Tibial nerve (tissue), 4 donors: ENCODE measurements around the gene IRX3. TPM values are rescaled to one million over a fixed set of nuclear protein-coding genes. Genes with fewer than 3 reads are reported as not detected.

Experiments used
- DNase-seq, 2 donors: peaks; one replicate each; pipeline ENCODE4 v3.0.0-alpha.2; 2019; ENCODE audit warnings: low spot score in 2 of 2
- H3K27ac ChIP-seq, 4 donors: fragments of 200-600 bp; sonication (generic) in 3 of 4; one replicate each; pipeline ENCODE4 v1.5.1; 2017 to 2019; ENCODE audit warnings: mild to moderate bottlenecking in 1 of 4
- H3K27me3 ChIP-seq, 2 donors: fragments of 200-600 bp; sonication (generic) in 1 of 2; one replicate each; pipeline versions ENCODE4 v1.5.1 to v1.6.0; 2017 to 2019
- H3K36me3 ChIP-seq, 3 donors: fragments of 200-600 bp; sonication (generic); one replicate each; pipeline ENCODE4 v1.5.1; 2018 to 2019
- H3K4me1 ChIP-seq, 4 donors: fragments of 200-600 bp; sonication (generic) in 3 of 4; one replicate each; pipeline ENCODE4 v1.5.1; 2017 to 2019
- H3K4me3 ChIP-seq, 4 donors: fragments of 200-600 bp; sonication (generic) in 3 of 4; one replicate each; pipeline ENCODE4 v1.5.1; 2017 to 2019; ENCODE audit warnings: mild to moderate bottlenecking in 1 of 4, moderate library complexity in 1 of 4
- H3K9me3 ChIP-seq, 4 donors: fragments of 200-600 bp; sonication (generic) in 3 of 4; one replicate each; pipeline ENCODE4 v1.5.1; 2017 to 2019
- CTCF ChIP-seq, 5 experiments: fragments of 200-600 bp in 3 of 5; fragments of 450-650 bp in 2 of 5; sonication (generic) in 3 of 5; IDR thresholded peaks; one replicate each; pipeline ENCODE4 v1.5.1; 2016 to 2019; ENCODE audit warnings: antibody characterized with exemption in 5 of 5, mild to moderate bottlenecking in 3 of 5, moderate library complexity in 2 of 5
- EP300 ChIP-seq, 2 donors: sonication (generic); formaldehyde crosslinking; IDR thresholded peaks; one replicate each; pipeline ENCODE4 v1.6.1; 2017; ENCODE audit warnings: antibody characterized with exemption in 2 of 2, mild to moderate bottlenecking in 1 of 2
- POLR2A ChIP-seq, 2 donors: fragments of 450-650 bp; IDR thresholded peaks; one replicate each; pipeline ENCODE4 v1.6.1; 2017; ENCODE audit warnings: antibody characterized with exemption in 2 of 2, mild to moderate bottlenecking in 2 of 2, moderate library complexity in 2 of 2
- WGBS, 2 donors: methylation state at CpG; one replicate each; pipeline ENCODE4 v1.1.5; 2018; 5-methylcytosine and 5-hydroxymethylcytosine counted together
- total RNA-seq, 4 donors: library from RNA; depleted of rRNA; stranded (reverse); fragments of >200 nt; gene quantifications; one replicate each; pipeline ENCODE4 v1.1.0, GENCODE V29; 2016

IRX3 gene
- total RNA-seq, 4 donors from 2014 or later, result 1.3 to 10.5 (median 2.0) TPM

GRCh38 chr16:54326266-54326662 lies 39.7 kb upstream of the IRX3 start:
- TF ChIP-seq EP300 (IDR thresholded peaks at IDR 0.05) (peak in 1 of 2 donors; percentile 43), POLR2A (IDR thresholded peaks at IDR 0.05) (no peak)
- Histone ChIP-seq H3K4me1 (no peaks in the 10 kb centered on the region), H3K9me3 (no peaks in the 10 kb centered on the region), H3K4me3 (no peak overlapping the region), H3K36me3 (no peaks in the 10 kb centered on the region), H3K27me3 (no peaks in the 10 kb centered on the region), H3K27ac (no peak overlapping the region)
- WGBS, 2 donors, result 56 to 59% methylated on average over 3 of the region's 3 CpGs
- DNase-seq, result no peak

GRCh38 chr16:54325616-54326265 lies 39.2 kb upstream of the IRX3 start:
- Histone ChIP-seq H3K9me3 (no peaks in the 10 kb centered on the region), H3K27ac (no peak overlapping the region), H3K4me3 (no peak overlapping the region), H3K4me1 (no peaks in the 10 kb centered on the region), H3K27me3 (no peaks in the 10 kb centered on the region), H3K36me3 (no peaks in the 10 kb centered on the region)
- TF ChIP-seq CTCF (IDR thresholded peaks at IDR 0.05), result no peak
- TF ChIP-seq EP300 (IDR thresholded peaks at IDR 0.05), result no peak
- no peak for TF ChIP-seq POLR2A (IDR thresholded peaks at IDR 0.05)
- DNase-seq, result no peak
- 59 to 69% methylated on average over 5 of the region's 5 CpGs for WGBS, 2 donors

- H3K9me3 ChIP-seq, result no peaks in the 10 kb centered on the region
- H3K4me3 ChIP-seq, result no peak overlapping the region
- no peaks in the 10 kb centered on the region for H3K4me1 ChIP-seq
- WGBS, 2 donors, result 91 to 100% methylated on average over 2 of the region's 2 CpGs
- TF ChIP-seq EP300 (IDR thresholded peaks at IDR 0.05) (no peak), CTCF (IDR thresholded peaks at IDR 0.05) (no peak), POLR2A (IDR thresholded peaks at IDR 0.05) (no peak)
- no peaks in the 10 kb centered on the region for H3K27me3 ChIP-seq
- H3K36me3 ChIP-seq, result no peaks in the 10 kb centered on the region
- no peak overlapping the region for H3K27ac ChIP-seq
- DNase-seq, result no peak
These were observed 38.1 kb upstream of the IRX3 start for GRCh38 chr16:54324716-54325115.

GRCh38 chr16:54320697-54321340 lies 34.2 kb upstream of the IRX3 start:
- Histone ChIP-seq H3K27me3 (no peaks in the 10 kb centered on the region), H3K4me1 (no peaks in the 10 kb centered on the region), H3K4me3 (no peak overlapping the region), H3K27ac (no peak overlapping the region), H3K36me3 (no peaks in the 10 kb centered on the region), H3K9me3 (peaks cover 0 to 3% (median 0%) of the 10 kb centered on the region in 4 donors)
- no peak for DNase-seq
- no peak for TF ChIP-seq POLR2A (IDR thresholded peaks at IDR 0.05)
- no peak for TF ChIP-seq EP300 (IDR thresholded peaks at IDR 0.05)
- no peak for TF ChIP-seq CTCF (IDR thresholded peaks at IDR 0.05)
- 66 to 73% methylated on average over 9 of the region's 9 CpGs for WGBS, 2 donors

GRCh38 chr16:54318941-54319340 lies 32.4 kb upstream of the IRX3 start:
- Histone ChIP-seq H3K9me3 (peaks cover 0 to 3% (median 0%) of the 10 kb centered on the region in 4 donors), H3K4me1 (no peaks in the 10 kb centered on the region), H3K36me3 (no peaks in the 10 kb centered on the region), H3K4me3 (no peak overlapping the region), H3K27me3 (no peaks in the 10 kb centered on the region), H3K27ac (no peak overlapping the region)
- DNase-seq, result no peak
- 68 to 88% methylated on average over 1 of the region's 1 CpG for WGBS, 2 donors
- TF ChIP-seq EP300 (IDR thresholded peaks at IDR 0.05) (no peak), POLR2A (IDR thresholded peaks at IDR 0.05) (no peak), CTCF (IDR thresholded peaks at IDR 0.05) (no peak)
